ENCODE data around the gene BBIP1. TPM values are rescaled to one million over a fixed set of nuclear protein-coding genes. Genes with fewer than 3 reads are reported as not detected.

Gene BBIP1
- total and polyA plus RNA-seq, 2 donors from 2014 or later, result 34.8 to 36.1 TPM

DNA sequence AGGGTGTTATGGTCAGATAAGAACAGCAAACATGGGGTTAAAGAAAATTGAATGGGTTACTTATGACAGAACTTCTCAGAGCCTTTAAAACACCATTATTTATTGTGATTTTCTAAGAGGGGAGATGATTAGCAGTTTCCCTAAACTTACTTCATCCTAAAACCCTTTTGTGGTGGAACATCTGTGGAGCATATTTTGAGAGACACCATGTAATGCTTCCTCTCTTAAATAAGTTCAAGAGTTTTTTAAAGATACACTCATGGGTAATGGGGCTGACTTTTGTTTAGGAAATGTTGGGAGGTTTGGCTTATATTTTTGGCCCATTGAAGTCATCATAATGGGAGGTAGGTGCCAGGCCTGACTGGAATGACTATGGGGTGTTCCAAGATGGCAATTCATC lies 55.6 kb downstream of the BBIP1 start:
- no peak for FAIRE-seq
- Histone ChIP-seq H3K36me3 (ENCODE audit: control insufficient read depth in 2 of 3, insufficient read depth in 3 of 3, low read length in 3 of 3) (no peaks in the 10 kb centered on the region), H3K27ac (ENCODE audit: low read depth in 2 of 2, low read length in 2 of 2) (no peak overlapping the region), H3K9ac (ENCODE audit: low read length in 3 of 3) (no peak overlapping the region), H3K9me3 (ENCODE audit: control insufficient read depth in 2 of 3, insufficient read depth in 1 of 3, low read length in 3 of 3) (no peaks in the 10 kb centered on the region), H3K4me3 (ENCODE audit: low read length in 3 of 3) (no peak overlapping the region), H3K27me3 (ENCODE audit: control insufficient read depth, insufficient read depth, low read length) (no peaks in the 10 kb centered on the region), H3K4me1 (ENCODE audit: control insufficient read depth in 2 of 3, insufficient read depth in 2 of 3, low read depth in 1 of 3, low read length in 3 of 3) (peaks cover 0 to 8% (median 7%) of the 10 kb centered on the region in 3 donors)
- TF ChIP-seq, protein P1, sequence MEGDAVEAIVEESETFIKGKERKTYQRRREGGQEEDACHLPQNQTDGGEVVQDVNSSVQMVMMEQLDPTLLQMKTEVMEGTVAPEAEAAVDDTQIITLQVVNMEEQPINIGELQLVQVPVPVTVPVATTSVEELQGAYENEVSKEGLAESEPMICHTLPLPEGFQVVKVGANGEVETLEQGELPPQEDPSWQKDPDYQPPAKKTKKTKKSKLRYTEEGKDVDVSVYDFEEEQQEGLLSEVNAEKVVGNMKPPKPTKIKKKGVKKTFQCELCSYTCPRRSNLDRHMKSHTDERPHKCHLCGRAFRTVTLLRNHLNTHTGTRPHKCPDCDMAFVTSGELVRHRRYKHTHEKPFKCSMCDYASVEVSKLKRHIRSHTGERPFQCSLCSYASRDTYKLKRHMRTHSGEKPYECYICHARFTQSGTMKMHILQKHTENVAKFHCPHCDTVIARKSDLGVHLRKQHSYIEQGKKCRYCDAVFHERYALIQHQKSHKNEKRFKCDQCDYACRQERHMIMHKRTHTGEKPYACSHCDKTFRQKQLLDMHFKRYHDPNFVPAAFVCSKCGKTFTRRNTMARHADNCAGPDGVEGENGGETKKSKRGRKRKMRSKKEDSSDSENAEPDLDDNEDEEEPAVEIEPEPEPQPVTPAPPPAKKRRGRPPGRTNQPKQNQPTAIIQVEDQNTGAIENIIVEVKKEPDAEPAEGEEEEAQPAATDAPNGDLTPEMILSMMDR (IDR thresholded peaks at IDR 0.05; ENCODE audit: borderline replicate concordance, extremely low read depth, insufficient read depth), result no peak
- intact Hi-C loops (cut with DNase I), result no loop called here
- no peak for DNase-seq

DNA sequence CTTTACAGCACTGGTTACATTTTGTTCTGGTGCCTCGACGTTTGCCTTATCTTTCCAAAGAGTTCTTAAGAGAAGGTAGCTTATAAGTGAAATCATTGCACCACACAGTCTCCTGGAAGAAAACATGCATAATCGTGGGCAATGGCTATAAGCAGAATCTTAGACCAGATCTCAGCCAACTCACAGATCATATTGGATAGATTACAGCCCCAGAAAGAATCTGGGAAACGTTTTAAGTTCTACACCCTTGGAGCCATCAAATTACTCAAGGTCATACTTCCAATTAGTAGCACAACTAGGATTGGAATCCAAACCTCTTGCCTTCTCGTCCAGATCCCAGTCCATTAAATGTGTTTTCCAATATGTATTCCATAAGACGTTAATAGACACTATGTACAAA lies 56.0 kb downstream of the BBIP1 start:
- Histone ChIP-seq H3K27ac (ENCODE audit: low read depth in 2 of 2, low read length in 2 of 2) (no peak overlapping the region), H3K4me1 (ENCODE audit: control insufficient read depth in 2 of 3, insufficient read depth in 2 of 3, low read depth in 1 of 3, low read length in 3 of 3) (peaks cover 0 to 8% (median 7%) of the 10 kb centered on the region in 3 donors), H3K4me3 (ENCODE audit: low read length in 3 of 3) (no peak overlapping the region), H3K9me3 (ENCODE audit: control insufficient read depth in 2 of 3, insufficient read depth in 1 of 3, low read length in 3 of 3) (no peaks in the 10 kb centered on the region), H3K36me3 (ENCODE audit: control insufficient read depth in 2 of 3, insufficient read depth in 3 of 3, low read length in 3 of 3) (no peaks in the 10 kb centered on the region), H3K9ac (ENCODE audit: low read length in 3 of 3) (no peak overlapping the region), H3K27me3 (ENCODE audit: control insufficient read depth, insufficient read depth, low read length) (no peaks in the 10 kb centered on the region)
- intact Hi-C loops (cut with DNase I), result no loop called here
- TF ChIP-seq, protein P1 (IDR thresholded peaks at IDR 0.05; ENCODE audit: borderline replicate concordance, extremely low read depth, insufficient read depth), result no peak
- DNase-seq (no peak), FAIRE-seq (no peak)

DNA sequence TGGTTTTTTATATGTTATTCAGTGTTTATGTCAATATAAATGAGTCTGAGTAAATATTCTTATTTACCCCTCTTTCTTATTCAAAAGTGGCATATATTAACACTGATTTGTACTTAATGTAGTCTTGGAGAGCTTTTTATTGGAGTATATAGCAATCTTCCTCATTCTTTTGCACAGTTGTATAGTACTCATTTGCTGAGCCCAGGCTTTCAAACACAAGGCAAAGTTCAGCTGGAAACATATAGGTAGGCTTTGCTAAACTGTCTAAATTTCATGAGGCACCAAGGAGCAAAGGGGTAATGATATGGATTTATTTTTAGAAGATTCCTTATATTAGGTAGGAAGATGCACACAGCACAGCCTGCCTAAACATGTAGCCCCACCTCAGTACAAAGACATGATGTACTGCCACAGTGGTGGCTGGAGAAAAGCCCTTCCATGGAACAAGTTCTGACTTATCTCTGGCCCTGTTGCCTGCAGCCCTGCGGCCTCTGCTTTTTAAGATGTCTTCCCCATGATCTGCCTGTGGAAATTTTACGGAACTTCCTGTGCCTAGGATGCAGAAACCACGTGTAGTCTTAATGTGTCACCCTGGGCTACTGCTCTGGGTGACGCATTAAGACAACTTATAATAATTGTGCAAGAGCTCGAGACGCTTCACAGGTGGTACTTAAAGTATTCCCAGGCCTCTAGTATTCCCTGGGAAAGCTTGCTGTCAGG lies 56.9 kb downstream of the BBIP1 start:
- TF ChIP-seq, protein P1 (IDR thresholded peaks at IDR 0.05; ENCODE audit: borderline replicate concordance, extremely low read depth, insufficient read depth), result no peak
- no peak for FAIRE-seq
- Histone ChIP-seq H3K4me1 (ENCODE audit: control insufficient read depth in 2 of 3, insufficient read depth in 2 of 3, low read depth in 1 of 3, low read length in 3 of 3) (peaks cover 0 to 15% (median 11%) of the 10 kb centered on the region in 3 donors), H3K9me3 (ENCODE audit: control insufficient read depth in 2 of 3, insufficient read depth in 1 of 3, low read length in 3 of 3) (no peaks in the 10 kb centered on the region), H3K4me3 (ENCODE audit: low read length in 3 of 3) (no peak overlapping the region), H3K27me3 (ENCODE audit: control insufficient read depth, insufficient read depth, low read length) (no peaks in the 10 kb centered on the region), H3K27ac (ENCODE audit: low read depth in 2 of 2, low read length in 2 of 2) (no peak overlapping the region), H3K9ac (ENCODE audit: low read length in 3 of 3) (no peak overlapping the region), H3K36me3 (ENCODE audit: control insufficient read depth in 2 of 3, insufficient read depth in 3 of 3, low read length in 3 of 3) (no peaks in the 10 kb centered on the region)
- DNase-seq, result no peak
- intact Hi-C loops (cut with DNase I), result no loop called here

Data from kidney (tissue), 14 donors.